Activated CD8-positive, alpha-beta memory T cell treated with anti-CD3 and anti-CD28 coated beads, Interleukin-2, amount 50 U/mL, for 24 hours (primary cell): Measurements from ENCODE around the gene ACAD9.
"Not testable (repeated sequence)": the region's sequence is repeated elsewhere in the genome, so short reads cannot be mapped to it uniquely, and the experiment has no call there.

Source experiments
- DNase-seq: peaks from one replicate; pipeline ENCODE4 v3.0.0-alpha.2; 2020; ENCODE audit errors: extremely low read depth

Gene ACAD9

DNA sequence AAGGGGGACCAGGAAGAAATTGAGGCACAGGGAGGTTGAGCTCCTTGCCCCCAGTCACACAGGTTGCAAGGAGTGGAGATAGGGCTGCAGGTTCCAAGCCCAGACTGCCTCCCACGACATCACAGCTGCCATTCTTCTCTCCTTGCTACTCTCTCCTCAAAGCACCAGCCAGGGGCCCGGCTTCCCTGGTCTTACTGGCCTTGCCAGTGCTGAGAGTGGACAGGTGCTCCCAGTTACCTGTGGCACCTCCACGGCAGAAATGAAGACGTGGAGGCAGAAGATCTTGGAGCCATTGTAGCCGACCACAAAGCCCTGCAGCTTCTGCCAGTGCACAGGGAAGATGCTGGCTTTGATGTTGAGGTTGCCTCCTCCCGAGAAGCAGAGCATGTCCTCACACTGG, 17.9 kb upstream of the ACAD9 start:
- no peak for DNase-seq

DNA sequence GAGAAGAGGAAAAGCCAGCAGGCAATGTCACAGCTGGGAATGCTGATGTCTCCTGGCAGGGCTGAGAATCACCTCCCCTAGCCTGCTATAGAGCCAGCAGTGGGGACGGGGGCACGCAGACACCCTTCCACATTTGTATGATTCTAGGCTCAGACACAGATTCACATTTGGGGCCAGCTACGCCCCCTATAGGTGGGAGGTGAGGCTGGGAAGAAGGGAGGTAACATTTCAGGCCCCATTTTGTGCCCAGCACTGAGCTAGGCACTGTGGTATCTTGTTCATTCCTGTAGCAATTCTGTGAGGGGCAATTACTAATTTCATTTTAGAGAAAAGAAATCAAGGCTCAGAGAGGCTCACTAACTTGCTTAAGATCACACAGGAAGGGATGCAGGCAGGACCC, 15.9 kb upstream of the ACAD9 start:
- no peak for DNase-seq

GRCh38 chr3:128864351-128864811, 15.0 kb upstream of the ACAD9 start:
- no peak for DNase-seq

DNA sequence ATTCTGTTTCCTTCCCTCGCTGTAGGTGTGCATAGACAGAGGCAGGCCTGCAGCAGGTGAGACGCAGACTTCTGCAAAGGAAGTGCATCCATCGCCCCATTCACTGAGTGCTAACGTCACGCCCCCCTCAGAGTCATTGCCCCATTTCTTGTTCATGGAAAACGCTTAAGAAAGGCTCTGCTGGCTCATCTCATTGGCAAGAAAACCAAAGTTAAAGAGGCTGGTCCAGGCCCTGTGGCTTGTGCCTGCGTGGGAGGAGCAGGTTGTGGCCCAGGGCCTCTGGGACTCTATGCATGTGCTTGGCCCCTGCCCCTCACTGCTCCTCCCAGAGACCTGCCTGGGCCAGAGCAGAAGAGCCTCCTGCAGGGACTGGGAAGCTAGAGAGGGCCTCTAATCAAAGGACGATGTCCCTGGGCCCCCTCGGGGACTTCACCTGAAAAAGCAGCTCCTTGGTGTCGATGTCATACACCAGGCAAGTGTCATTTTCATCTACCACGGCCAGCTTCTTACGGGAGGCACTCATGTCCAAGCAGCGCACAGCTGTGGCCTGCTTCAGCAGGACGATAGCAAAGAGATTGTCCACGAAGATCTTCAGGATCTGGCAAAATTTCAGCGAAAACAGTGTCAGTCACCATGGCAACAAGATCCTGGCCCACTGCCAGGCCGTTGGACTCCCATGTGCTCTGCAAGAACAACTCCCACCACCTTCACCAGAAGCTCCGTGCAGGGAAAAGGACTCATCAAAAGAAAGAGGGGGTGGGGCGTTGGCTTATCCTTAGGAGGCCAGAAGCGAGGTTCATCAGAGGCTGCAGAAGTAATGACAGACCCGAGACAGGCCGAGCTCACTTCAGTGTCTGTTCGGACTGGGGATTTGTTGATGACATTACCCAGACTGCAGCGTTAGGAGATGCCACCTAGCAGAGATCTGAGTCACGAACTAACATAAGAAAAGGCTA, 14.3 kb upstream of the ACAD9 start:
- DNase-seq = not testable (repeated sequence)

DNA sequence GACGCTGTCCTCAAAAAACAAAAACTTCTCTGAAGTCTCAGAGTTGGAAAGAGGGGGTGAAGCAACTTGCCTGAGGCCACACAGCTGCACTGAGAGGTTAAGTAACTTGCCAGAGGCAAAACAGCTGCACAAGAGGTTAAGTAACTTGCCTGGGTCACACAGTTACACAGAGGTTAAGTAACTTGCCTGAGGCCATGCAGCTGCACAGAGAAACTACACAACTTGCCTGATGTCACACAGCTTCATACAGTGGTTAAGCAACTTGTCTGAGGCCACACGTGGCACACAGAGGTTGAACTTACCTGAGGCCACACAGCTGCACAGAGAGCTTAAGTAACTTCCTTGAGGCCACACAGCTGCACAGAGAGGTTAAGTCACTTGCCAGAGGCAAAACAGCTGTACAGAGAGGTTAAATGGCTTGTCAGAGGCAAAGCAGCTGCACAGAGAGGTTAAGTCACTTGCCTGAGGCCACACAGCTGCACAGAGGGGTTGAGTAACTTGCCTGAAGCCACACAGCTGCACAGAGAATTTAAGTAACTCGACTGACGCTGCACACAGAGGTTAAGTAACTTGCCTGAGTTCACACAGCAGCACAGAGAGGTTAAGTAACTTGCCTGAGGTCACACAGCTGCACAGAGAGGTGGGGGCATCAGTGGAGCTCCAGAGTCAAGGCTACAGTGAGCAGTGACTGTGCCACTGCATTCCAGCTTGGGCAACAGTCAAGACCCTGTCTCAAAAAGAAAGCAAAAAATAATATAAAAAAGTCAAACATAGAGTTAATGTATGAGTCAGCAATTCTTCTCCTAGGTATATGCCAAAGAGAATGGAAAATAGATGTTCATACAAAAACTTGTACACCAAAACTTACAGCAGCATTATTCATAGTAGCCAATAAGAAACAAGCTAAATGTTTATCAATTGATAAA, 12.0 kb upstream of the ACAD9 start:
- no peak for DNase-seq

DNA sequence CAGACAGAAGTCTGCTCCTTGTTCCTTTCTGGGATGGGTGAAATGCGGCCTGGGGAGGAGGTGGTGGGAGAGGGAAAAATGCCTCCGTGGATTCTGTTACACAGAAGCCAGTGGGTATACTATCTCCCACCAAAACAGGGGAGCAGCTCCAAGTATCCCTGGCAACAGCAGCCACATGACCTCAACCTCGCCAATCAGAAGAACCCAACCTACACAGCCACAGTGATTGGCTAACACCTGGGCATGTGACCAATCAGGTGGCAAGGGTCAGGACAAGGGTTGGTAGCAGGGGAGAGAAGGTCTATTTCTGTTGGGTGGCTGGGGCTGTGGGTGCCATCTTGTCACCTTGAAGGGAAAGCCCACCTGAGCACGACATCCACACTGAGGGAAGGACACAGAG, 9.1 kb upstream of the ACAD9 start:
- no peak for DNase-seq

DNA sequence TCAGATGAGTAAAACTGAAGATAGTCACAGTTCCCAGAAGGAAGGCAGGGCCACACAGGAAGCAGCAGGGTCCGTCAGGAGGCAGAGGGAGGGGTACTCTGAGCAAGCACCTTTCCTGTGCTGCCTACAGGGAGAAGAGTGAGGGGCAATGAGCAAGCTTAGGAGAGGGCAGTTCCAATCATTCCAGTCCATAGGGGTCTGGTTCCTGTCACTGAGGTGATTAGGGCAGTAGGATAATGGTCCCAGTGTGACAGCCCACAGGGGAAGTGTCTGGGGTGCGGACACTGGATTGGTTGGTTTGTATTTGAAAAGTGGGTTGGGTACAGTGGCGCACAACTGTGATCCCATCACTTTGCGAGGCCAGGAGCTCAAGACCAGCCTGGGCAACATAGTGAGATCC, 7.1 kb upstream of the ACAD9 start:
- no peak for DNase-seq

DNA sequence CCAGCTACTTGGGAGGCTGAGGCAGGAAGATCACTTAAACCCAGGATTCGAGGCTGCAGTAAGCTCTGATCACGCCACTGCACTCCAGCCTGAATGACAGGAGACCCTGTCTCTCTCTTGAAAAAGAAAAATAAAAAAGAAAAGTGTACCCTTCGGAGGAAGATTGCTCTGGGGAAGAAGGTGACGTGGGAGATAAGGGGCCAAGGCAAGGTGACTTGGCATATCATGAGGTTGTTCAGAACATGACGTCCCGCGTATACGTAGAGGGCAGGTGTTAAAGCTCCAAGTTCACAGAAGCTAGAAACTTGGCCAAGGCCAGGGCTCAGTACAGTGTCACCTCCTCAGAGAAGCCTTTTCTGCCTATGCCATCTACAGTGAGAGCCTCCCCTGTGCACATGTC, 6.7 kb upstream of the ACAD9 start:
- DNase-seq = no peak

DNA sequence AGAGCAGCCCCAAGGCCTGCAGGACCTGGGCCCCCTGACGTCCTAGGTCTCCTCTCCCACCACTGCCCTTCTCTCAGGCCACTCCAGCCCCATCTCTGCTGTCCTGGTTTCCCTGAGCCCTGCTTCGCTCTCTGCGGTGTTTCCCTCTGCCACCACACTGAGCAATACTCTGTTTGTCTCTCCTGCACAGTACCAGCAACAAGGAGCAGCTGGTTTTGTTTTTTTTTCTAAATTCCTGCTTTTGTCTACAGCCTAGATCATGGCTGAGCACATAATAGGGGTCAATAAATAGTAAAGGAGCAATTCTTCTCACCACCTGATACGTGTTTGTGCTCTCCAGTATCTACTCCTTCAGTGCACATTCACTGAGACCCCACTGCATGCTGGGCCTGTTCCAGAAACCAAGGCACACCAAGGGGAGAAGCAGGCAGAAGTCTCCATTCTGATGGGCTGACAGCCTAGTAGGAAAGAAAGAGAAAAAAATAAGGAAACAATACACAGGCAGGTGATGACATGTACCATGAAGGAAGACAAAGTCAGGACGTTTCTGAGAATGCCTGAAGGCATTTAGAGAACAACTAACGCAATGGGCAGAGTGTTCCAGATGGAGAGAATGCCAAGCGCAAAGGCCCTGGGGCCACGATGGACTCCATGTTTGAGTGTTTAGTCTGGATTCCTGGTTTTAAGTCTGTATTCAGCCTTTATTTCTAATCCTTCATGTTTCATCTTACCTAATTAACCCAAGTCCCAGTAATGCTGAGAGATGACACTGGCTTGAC, 6.0 kb upstream of the ACAD9 start:
- no peak for DNase-seq

DNA sequence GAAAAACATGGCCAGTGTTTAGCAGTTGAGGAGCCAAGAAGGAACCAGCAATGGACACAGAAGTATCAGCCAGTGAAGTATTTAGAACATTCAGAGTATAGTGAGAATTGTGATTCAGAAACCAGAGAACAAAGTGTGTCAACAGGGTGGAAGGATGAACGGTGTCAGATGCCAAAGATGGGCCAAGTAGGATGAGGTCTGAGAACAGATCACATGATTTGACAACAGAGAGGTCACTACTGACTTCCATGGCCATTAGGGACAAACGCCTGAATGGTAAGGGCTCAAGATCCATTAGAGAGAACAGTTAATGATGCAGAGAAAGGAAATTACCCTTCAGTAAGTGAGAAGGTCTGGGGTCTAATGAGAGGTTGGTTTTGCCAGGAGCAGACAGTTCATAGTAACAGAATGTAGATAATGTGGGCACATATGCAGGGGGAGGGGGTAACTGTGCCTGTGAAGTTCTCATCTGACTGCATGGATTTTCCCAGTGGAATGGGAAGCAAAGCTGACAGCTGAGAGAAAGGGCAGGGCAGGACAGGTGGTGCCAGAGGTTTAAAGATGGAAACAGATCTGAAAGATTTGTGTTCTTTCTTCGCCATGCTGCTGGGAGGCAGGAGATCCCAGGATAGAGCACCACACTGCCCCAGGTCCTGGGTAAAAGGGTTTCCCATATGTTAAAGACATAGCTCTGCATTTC, 4.8 kb upstream of the ACAD9 start:
- no peak for DNase-seq

DNA sequence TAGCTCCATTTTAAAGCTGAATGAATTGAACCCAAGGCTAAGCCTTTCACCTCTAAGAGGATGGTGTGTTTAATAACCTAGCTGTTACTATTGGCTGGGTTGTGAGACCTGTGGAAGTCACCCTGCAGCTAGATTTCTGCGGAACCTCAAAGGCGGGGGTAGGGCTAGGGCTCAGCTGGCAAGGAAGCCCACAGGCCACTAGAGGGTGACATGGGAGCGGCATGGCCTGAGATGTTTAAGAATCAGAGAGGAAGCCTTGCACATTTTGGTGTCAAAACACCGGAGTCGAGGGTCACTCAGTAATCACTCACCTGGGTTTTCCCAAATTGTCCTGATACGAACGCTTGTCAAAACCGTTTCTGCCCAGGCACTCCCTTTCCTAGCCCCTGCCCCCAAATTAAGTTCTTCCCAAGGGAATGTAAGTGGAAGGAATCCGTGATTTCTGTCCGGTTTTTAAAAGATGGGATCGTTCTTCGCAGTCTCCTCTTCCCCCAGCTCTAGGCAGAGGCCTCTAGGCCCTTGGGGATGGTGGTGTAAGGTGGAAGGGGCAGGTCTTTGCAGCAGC, 3.8 kb upstream of the ACAD9 start:
- peak; percentile 21 for DNase-seq

GRCh38 chr3:128878011-128878457, 1.4 kb upstream of the ACAD9 start:
- DNase-seq = no peak

DNA sequence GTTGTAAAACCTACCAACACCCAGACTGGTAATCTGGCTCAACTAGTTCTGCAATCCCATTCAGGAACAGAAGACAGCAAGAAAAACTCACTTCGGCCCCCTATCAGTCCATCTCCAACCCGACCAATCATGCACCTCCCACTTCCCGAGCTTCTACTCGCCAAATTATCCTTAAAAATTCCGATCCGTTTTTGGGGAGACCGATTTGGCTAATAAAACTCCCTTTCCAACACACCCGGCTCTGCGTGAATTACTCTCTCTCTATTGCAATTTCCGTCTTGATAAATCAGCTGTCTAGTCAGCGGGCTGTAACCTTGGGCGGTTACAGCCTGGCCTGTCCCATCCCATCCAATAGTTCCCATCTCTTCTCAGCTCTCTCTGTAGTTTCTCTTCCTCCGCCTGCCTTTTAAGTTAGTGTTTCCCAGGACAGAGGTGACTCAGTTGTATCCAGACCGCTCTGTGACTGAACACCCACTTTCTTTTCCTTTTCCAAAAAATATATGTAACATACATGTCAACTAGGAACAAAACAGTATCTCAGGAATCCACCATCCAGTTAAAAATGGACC, 780 bp upstream of the ACAD9 start:
- DNase-seq = no peak

DNA sequence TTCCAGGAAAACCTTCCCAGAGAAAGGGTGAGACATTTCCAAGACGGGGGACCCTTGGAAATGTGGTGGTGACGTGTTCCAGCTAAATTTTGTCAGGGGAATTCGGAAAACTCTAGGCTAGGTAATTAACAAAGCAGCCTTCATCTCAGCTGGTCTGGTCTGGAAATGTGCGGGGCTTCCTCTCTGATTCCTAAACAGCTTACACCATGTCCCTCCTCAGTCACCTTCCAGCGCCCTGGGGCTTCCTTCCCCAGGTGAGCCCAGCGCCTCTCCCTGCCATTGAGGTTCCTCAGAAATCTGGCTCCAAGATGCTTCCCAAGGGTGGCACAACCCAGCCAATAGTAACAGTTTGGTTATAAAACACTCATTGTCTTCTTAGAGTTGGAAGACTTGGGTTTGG, 571 bp downstream of the ACAD9 start:
- no peak for DNase-seq

- not testable (repeated sequence) for DNase-seq
These were observed 1.0 kb downstream of the ACAD9 start for GRCh38 chr3:128880455-128880854.

GRCh38 chr3:128881576-128881975, 2.2 kb downstream of the ACAD9 start:
- DNase-seq = no peak

DNA sequence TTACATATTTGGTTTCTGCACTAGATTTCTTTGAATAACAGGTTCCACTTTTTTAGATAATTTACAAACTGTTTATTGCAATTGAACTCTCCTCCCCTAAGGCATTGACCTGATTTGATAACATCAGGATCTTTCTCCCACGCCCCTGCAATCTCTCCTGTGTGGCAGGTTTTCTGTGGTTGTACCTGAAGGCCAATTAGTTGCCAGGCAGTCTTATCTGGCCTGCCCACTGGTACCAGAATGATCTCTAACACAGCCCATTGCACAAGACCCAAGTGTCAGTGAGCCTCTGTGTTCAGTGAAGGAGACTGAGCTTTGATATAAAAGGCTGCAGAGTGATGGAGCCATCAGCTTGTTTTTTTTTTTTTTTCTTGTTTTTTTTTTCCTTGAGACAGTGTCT, 3.3 kb downstream of the ACAD9 start:
- DNase-seq = no peak

DNA sequence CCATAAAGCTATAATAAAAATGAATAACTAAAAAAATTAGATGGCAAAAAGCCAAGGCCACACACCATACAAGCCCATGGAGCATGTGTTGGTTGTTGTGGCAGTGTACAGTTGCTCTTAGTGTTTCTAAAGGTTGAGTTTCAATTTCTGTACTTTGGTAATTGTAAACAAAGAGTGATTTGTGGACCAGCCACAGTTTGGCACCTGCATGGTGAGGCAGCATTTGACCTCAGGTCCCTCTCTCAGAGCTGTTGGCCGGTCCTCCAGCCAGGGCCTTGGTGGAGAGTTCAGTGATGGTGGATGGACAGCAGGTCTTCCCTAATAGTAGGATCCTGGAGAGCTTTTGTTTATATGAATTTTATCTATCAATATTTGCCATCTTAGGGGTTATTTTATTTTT, 5.6 kb downstream of the ACAD9 start:
- no peak for DNase-seq

DNA sequence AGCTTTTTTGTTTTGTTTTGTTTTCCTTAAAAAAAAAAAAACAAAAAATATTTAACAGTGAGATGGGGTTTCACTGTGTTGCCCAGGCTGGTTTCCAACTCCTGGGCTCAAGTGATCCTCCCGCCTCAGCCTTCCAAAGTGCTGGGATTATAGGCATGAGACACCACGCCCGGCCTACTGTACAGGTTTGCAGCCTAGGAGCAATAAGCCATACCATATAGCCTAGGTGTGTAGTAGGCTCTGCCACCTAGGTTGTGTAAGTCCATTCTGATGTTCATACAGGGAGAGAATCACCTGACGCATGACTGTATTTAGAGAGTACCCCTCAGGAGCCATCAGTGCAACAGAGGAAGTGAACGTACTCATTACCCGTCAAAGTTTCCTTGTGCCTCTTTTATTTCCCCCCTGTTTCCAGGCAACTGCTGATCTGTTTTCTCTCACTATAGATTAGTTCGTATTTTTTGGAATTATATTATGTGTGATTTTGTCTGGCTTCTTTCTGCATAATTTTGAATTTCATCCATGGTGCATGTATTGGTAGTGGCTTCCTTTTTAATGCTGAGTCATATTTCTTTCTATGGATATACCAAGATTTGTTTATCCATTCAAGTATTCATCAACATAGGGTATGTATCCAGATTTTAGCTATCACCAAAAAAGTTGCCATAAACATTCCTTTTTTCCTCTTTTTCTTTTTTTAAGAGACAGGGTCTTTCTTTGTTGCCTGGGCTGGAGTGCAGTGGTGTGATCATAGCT, 9.9 kb downstream of the ACAD9 start:
- DNase-seq = no peak
